Fibroblast of pulmonary artery (primary cell): ENCODE measurements around the gene RARG.

Experiments used
- DNase-seq: peaks from one replicate; pipeline ENCODE4 v3.0.0-alpha.2; 2010; ENCODE audit warnings: low read depth
- H3K4me3 ChIP-seq: replicated peaks from 2 replicates; pipeline ENCODE4 v1.5.1; 2011; ENCODE audit warnings: low read depth, mild to moderate bottlenecking, control low read depth, low read length, moderate library complexity
- CTCF ChIP-seq: IDR thresholded peaks from 2 replicates; pipeline ENCODE4 v1.5.1; 2011; ENCODE audit warnings: mild to moderate bottlenecking, control low read depth, low read length, inconsistent platforms; ENCODE audit errors: missing control alignments

Gene RARG

GRCh38 chr12:53231921-53232645 lies at the start of gene RARG:
Gene RARG (minus strand): TSS chr12:53232209. CDS start chr12:53227545, 4,664 bp downstream.
- DNase-seq: peak; percentile 35
- no peak for TF ChIP-seq CTCF
- H3K4me3 ChIP-seq: peak within 1 kb of the TSS; percentile 62

- no peak for TF ChIP-seq CTCF
- H3K4me3 ChIP-seq: no peak overlapping the region
- no peak for DNase-seq
Observed at GRCh38 chr12:53279888-53280498, 48.0 kb upstream of the RARG start.

GRCh38 chr12:53279283-53279869 lies 47.4 kb upstream of the RARG start:
- no peak overlapping the region for H3K4me3 ChIP-seq
- no peak for DNase-seq
- TF ChIP-seq CTCF: no peak

- DNase-seq: no peak
- no peak overlapping the region for H3K4me3 ChIP-seq
- no peak for TF ChIP-seq CTCF
Observed at GRCh38 chr12:53277981-53278380, 46.0 kb upstream of the RARG start.

- no peak for DNase-seq
- TF ChIP-seq CTCF: no peak
- no peak overlapping the region for H3K4me3 ChIP-seq
Observed at GRCh38 chr12:53276511-53276910, 44.5 kb upstream of the RARG start.

- no peak for TF ChIP-seq CTCF
- no peak for DNase-seq
- no peak overlapping the region for H3K4me3 ChIP-seq
Observed at GRCh38 chr12:53274445-53274844, 42.4 kb upstream of the RARG start.
